AG09309 (cell line): Measurements from ENCODE around the gene INPP5B.

ENCODE experiments used
- DNase-seq: peaks from one replicate; pipeline ENCODE4 v3.0.0-alpha.2; 2010; ENCODE audit warnings: low read depth
- H3K4me3 ChIP-seq: 2 replicates; pipeline ENCODE4 v1.5.1; 2011; ENCODE audit warnings: mild to moderate bottlenecking, low read depth, low read length, moderate library complexity; ENCODE audit not compliant: control insufficient read depth
- TF ChIP-seq, protein P1 (sequence below): IDR thresholded peaks from 2 replicates; pipeline ENCODE4 v1.5.1; 2011; ENCODE audit warnings: mild to moderate bottlenecking, low read depth, low read length, inconsistent platforms; ENCODE audit not compliant: insufficient read depth, control insufficient read depth; ENCODE audit errors: missing control alignments

The INPP5B gene

DNA sequence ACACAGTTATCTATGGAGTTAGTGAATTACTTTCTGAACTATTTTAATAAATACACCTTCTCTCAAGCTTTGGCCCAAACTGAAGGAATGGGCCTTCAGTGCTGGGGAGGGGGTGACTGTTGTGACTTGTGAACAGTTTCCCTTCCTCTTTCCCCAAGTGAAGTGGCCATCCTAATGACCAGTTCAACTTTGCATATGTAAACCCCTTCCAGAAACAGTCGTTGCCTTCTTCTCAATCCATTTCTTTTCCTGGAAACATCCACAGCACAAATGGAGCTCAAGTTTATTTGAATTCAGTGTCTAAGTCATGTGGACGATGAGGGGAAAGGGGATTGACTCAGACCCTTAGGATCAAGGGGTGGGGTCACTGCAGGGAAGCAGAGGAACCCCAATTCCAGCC, 1.3 kb upstream of the INPP5B start:
- H3K4me3 ChIP-seq, result no peak overlapping the region
- DNase-seq, result no peak
- TF ChIP-seq, protein P1, sequence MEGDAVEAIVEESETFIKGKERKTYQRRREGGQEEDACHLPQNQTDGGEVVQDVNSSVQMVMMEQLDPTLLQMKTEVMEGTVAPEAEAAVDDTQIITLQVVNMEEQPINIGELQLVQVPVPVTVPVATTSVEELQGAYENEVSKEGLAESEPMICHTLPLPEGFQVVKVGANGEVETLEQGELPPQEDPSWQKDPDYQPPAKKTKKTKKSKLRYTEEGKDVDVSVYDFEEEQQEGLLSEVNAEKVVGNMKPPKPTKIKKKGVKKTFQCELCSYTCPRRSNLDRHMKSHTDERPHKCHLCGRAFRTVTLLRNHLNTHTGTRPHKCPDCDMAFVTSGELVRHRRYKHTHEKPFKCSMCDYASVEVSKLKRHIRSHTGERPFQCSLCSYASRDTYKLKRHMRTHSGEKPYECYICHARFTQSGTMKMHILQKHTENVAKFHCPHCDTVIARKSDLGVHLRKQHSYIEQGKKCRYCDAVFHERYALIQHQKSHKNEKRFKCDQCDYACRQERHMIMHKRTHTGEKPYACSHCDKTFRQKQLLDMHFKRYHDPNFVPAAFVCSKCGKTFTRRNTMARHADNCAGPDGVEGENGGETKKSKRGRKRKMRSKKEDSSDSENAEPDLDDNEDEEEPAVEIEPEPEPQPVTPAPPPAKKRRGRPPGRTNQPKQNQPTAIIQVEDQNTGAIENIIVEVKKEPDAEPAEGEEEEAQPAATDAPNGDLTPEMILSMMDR, result no peak

DNA sequence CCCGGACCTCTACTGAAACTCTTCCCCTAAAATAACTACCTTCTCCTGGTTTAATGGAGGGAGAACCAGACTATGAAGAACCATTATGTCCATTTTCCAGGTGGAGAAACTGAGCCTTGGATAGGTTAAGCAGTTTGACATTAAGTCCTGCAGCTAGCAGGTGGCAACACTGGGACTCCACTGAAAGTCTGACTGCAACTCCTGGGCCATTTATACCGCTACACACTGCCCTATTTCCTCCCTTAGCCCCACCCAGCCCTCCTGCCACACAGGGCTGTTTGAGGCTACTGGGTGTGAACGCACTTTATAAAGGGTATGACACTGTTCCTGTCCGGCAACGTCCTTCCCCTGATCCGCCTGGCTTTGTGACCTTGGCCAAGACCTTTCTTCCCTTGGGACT, 511 bp upstream of the INPP5B start:
- no peak for DNase-seq
- TF ChIP-seq, protein P1, result no peak
- H3K4me3 ChIP-seq, result no peak overlapping the region; the same call in 1 of the 2 replicates

DNA sequence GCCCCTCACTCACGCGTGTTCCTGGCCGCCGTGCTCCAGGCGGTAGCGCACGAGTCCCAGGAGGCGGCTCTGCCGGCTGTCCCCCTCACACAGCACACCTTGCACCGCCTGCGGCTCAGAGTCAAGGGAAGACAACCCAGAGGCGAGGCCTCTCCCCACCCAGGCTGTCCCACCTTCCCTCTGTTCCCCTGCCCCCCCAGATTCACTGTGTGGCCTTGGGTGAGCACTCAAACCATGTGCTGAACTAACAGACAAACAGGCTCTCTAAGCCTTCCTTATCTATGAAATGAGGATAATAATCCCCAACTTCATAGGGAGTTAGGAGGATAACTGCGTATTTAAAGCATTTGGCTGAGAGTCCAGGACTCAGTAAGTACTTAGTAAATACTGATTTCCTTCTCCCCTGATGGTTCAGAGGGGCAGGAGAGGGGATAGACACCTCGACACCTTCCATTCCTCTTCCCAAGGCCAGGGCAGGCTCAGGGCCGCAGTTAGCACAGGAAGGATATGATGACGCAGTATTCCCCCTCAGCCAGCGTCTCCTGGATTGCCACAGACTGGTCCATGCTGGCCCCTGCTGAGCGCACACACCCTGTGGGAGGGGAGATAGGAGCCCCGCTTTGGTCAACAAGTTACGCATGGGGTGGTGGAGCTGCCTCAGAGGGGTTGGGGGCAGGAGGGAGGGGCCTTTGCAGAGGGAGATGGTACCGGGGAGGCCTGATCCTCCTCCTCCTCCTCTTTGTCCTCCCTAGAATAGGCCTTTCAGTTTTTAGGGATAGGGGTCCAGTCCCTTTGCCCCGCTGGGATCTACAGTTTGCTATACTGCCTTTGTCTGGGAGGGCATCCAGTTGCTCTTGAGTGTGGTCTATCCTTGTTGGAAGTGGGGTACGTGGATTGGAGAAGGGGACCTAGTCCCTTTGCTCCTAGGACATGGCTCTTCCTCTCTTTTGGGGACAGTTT, 830 bp downstream of the INPP5B start:
- peak; percentile 90 for DNase-seq
- H3K4me3 ChIP-seq, result peak overlapping the region; percentile 98
- TF ChIP-seq, protein P1, result no peak

DNA sequence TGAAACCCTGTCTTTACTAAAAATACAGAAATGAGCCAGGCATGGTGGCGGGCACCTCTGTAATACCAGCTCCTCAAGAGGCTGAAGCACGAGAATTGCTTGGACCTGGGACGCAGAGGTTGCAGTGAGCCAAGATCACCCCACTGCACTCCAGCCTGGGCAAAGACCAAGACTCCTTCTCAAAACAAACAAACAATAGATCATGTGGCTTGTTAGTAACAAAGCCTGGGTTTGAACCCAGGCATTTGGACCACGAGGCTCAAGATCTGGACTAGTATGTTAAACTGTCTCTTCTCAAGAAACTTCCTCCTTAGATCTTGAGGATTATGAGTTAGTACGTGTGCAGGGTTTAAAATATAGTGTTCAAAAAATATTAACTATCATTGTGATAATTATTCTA, 1.6 kb downstream of the INPP5B start:
- DNase-seq, result no peak
- TF ChIP-seq, protein P1, result no peak
- H3K4me3 ChIP-seq, result no peak overlapping the region; the same call in 1 of the 2 replicates

DNA sequence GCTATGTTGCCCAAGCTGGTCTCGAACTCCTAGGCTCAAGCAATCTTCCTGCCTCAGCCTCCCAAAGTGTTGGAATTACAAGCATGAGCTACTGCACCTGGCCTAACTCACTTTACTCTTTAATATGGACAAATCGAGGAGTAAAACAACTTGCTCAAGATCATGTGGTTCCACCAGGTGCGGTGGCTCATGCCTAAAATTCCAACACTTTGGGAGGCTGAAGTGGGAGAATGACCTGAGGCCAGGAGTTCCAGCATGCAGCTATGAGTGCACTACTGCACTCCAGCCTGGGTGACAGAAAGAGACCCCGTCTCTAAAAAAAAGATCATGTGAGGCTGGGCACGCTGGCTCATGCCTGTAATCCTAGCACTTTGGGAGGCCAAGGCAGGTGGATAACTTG, 2.0 kb downstream of the INPP5B start:
- no peak for DNase-seq
- no peak overlapping the region for H3K4me3 ChIP-seq
- TF ChIP-seq, protein P1, result no peak

DNA sequence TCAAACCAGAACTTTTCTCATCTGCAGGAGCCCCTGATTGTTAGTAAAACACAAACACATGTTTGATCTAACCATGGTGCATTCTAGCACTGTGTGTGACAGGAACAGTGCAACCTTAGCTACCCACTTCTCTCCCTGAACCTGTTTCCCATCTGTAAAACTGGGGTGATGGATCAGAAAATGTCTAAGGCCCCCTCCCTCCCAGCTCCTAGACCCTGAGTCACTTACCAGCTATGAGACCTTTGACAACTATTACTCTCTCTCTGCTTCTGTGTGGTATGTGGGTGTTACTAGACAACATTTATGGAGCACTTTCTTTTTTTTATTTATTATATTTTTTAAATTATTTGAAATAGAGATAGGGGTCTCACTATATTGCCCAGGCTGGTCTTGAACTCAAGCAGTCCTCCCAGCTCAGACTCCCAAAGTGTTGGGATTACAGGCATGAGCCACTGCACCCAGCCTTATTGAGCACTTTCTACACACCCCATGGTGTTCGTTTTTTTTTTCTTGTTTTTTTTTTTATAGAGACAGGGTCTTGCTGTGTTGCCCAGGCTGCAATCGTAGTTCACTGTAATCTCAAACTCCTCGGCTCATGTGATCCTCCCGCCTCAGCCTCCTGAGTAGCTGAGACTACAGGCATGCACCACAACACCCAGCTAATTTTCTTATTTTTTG, 2.6 kb downstream of the INPP5B start:
- H3K4me3 ChIP-seq, result no peak overlapping the region
- TF ChIP-seq, protein P1, result no peak
- DNase-seq, result no peak
